SK-N-SH (cell line): ENCODE results near the gene TMEM72.

Experiments
- EP300 ChIP-seq, 2 experiments: IDR thresholded peaks; 2 replicates each; pipeline versions ENCODE4 v1.4.0 to v1.6.1; 2012; ENCODE audit warnings: borderline replicate concordance in 1 of 2, low read depth in 1 of 2, low read length in 1 of 2
- FOSL2 ChIP-seq: IDR thresholded peaks from 2 replicates; pipeline ENCODE4 v1.4.0; 2012; ENCODE audit warnings: low read depth, mild to moderate bottlenecking, moderate library complexity, borderline replicate concordance
- NRF1 ChIP-seq: IDR thresholded peaks from 2 replicates; pipeline ENCODE4 v1.6.1; 2012; ENCODE audit warnings: low read depth, mild to moderate bottlenecking, low read length
- RFX5 ChIP-seq: IDR thresholded peaks from 2 replicates; pipeline ENCODE4 v1.6.1; 2012; ENCODE audit warnings: mild to moderate bottlenecking, improper control_type of control experiment, low read length
- SMC3 ChIP-seq: IDR thresholded peaks from 2 replicates; pipeline ENCODE4 v1.6.1; 2012; ENCODE audit warnings: low read depth, low read length, improper control_type of control experiment
- TCF12 ChIP-seq: IDR thresholded peaks from 2 replicates; pipeline ENCODE4 v1.4.0; 2012
- TF ChIP-seq, protein P1 (sequence below): fragments of 200-600 bp; sonication (generic); IDR thresholded peaks from 2 replicates; pipeline ENCODE4 v1.6.1; 2017; ENCODE audit warnings: antibody characterized with exemption, mild to moderate bottlenecking, moderate library complexity
- TF ChIP-seq, protein P2 (sequence below): IDR thresholded peaks from 2 replicates; pipeline ENCODE4 v1.6.1; 2012; ENCODE audit warnings: mild to moderate bottlenecking, low read depth, low read length, moderate library complexity
- TF ChIP-seq, protein P3 (sequence below): IDR thresholded peaks from 2 replicates; pipeline ENCODE4 v1.4.0; 2012; ENCODE audit warnings: low read depth

DNA sequence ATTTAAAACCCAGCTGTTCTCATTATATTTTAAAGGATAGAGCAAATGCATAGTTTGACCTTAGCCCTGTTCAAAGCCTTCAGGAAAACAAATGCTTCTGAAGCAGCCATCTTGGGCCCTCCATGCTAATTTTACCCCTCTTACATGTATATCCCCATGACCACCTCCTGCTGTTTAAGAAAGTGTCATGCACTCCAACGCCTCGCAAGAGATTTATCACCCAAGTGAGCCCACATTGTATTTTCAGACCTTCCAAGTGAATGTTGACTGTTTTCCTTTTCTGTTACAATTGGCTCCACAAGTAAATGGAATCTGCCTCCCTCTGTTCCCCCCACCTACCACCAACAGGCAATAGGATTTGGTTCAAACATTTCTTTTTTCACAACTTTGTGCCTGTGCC lies 5.3 kb downstream of the TMEM72 start:
- TF ChIP-seq NRF1 (no peak), TCF12 (no peak), RFX5 (no peak), EP300 (IDR thresholded peaks at IDR 0.05; ENCODE audit: borderline replicate concordance in 1 of 2, low read depth in 1 of 2, low read length in 1 of 2) (no peak), FOSL2 (no peak), SMC3 (no peak)
- TF ChIP-seq, protein P1, sequence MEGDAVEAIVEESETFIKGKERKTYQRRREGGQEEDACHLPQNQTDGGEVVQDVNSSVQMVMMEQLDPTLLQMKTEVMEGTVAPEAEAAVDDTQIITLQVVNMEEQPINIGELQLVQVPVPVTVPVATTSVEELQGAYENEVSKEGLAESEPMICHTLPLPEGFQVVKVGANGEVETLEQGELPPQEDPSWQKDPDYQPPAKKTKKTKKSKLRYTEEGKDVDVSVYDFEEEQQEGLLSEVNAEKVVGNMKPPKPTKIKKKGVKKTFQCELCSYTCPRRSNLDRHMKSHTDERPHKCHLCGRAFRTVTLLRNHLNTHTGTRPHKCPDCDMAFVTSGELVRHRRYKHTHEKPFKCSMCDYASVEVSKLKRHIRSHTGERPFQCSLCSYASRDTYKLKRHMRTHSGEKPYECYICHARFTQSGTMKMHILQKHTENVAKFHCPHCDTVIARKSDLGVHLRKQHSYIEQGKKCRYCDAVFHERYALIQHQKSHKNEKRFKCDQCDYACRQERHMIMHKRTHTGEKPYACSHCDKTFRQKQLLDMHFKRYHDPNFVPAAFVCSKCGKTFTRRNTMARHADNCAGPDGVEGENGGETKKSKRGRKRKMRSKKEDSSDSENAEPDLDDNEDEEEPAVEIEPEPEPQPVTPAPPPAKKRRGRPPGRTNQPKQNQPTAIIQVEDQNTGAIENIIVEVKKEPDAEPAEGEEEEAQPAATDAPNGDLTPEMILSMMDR: no peak
- TF ChIP-seq, protein P2, sequence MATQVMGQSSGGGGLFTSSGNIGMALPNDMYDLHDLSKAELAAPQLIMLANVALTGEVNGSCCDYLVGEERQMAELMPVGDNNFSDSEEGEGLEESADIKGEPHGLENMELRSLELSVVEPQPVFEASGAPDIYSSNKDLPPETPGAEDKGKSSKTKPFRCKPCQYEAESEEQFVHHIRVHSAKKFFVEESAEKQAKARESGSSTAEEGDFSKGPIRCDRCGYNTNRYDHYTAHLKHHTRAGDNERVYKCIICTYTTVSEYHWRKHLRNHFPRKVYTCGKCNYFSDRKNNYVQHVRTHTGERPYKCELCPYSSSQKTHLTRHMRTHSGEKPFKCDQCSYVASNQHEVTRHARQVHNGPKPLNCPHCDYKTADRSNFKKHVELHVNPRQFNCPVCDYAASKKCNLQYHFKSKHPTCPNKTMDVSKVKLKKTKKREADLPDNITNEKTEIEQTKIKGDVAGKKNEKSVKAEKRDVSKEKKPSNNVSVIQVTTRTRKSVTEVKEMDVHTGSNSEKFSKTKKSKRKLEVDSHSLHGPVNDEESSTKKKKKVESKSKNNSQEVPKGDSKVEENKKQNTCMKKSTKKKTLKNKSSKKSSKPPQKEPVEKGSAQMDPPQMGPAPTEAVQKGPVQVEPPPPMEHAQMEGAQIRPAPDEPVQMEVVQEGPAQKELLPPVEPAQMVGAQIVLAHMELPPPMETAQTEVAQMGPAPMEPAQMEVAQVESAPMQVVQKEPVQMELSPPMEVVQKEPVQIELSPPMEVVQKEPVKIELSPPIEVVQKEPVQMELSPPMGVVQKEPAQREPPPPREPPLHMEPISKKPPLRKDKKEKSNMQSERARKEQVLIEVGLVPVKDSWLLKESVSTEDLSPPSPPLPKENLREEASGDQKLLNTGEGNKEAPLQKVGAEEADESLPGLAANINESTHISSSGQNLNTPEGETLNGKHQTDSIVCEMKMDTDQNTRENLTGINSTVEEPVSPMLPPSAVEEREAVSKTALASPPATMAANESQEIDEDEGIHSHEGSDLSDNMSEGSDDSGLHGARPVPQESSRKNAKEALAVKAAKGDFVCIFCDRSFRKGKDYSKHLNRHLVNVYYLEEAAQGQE: no peak
- TF ChIP-seq, protein P3, sequence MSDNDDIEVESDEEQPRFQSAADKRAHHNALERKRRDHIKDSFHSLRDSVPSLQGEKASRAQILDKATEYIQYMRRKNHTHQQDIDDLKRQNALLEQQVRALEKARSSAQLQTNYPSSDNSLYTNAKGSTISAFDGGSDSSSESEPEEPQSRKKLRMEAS: no peak
